Activated gamma-delta T cell treated with Interleukin-2 at 50 U/mL for 16 hours (primary cell): ENCODE results near the gene GRIA4.
"Not testable (repeated sequence)": the region's sequence is repeated elsewhere in the genome, so short reads cannot be mapped to it uniquely, and the experiment has no call there.

Experiments used
- DNase-seq: peaks from one replicate; pipeline ENCODE4 v3.0.0-alpha.2; 2020

GRIA4 gene

DNA sequence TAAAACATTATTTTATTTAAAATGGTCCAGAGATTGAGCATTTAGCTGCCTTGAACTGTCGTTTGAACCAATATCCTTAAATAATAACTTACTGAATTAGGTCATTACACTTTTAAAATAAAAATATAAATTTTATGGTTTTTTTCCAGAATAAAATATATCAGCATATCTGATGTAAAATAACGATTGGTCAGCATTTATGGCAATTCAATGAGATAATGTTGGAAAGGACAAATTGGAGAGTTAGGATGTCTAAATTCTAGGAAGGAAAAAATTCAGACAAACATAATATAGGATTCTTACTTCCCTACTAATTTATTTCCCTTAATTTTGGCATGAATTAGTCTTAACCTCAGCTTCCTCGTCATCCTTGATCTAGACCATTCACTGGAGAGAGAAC lies 113.4 kb downstream of the GRIA4 start:
- no peak for DNase-seq

DNA sequence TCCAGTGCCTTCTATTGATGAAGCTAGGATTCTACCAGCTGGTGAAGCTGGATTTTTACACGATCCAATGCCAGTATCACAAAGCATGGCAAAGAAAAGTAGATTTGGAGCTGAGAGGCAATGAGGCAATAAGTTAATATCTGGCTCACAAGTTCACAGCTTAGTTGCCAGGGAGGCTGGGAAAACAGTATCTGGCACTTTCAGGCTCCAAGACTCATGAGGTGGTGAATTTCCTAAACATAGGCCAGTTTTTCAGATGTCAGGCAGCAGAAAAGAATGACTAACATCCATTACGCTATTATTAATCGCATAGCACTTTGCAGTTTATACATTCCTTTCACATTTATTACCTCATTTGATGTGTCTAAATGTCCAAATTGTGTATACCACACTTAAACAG lies 122.7 kb downstream of the GRIA4 start:
- DNase-seq = no peak

DNA sequence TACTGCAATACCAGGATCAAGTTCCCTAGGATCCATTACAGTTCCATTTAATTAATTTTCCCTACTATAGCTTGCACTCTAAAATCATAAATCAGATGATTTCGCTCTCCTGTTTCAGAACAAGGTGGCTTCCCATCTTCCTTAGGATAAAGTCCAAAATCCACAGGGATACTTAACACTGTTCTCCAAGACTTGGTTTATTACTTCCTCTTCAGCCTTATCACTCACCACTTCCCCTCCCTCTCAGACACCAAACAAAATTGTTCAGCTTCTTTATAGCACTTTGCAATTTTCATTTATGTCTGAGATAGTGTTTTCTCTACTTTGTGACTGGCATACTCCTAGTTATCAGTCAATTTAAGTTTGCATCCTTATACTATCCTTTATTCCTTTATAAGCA lies 124.6 kb downstream of the GRIA4 start:
- no peak for DNase-seq

DNA sequence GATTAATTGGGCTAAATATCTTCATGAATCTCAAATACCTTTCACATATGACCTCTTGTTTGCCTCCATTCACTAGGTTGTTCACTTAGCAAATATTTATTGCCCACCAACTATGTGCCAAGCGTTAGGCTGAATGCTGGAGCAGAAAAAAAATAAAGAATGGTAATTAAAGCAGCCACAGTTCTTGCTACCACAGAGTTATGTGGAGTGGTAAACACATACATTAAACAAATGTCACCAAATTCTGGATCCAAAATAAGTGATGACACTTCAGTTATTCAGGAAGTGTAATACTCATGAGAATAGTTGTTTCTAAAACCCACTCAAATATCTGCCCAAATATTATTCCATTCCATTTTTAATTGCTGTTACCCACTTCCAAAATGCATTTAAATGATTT lies 128.4 kb downstream of the GRIA4 start:
- DNase-seq = no peak

DNA sequence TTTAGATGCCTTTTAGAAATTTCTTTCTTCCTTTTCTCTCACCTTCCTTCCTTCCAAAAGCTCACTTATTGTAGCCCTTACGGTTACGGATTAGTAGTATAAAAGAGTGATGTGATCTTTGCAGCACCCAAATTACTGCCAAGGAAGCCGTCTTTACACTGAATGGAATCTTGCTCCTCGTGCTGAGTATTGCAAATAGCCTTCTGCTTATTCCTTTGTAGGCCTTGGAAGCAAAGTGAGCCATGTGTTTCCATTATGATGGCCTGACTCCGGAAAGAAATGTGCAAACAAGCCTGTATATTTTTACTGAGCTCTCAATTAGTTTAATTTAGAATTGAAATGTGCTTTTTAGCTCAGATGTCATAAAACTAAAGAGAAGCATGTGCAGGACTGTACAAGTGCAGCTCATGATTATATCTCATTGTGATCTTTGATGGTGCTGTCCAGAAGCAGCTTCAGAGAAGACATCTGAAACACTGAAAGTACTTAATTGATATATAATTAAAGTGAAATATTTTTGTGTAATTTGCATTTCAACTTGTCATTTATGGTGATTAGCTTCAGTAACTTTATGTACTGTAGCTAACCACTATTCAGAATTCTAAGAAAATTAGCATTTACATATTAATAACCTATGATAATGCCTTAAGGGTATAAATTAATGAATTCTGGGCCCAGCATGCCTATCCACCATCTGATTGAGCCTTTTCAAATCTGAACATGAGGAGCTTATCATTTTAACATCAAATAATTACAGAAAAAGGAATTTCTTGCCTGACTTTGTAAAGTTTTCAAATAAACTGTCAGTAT lies 129.3 kb downstream of the GRIA4 start:
- DNase-seq = no peak

DNA sequence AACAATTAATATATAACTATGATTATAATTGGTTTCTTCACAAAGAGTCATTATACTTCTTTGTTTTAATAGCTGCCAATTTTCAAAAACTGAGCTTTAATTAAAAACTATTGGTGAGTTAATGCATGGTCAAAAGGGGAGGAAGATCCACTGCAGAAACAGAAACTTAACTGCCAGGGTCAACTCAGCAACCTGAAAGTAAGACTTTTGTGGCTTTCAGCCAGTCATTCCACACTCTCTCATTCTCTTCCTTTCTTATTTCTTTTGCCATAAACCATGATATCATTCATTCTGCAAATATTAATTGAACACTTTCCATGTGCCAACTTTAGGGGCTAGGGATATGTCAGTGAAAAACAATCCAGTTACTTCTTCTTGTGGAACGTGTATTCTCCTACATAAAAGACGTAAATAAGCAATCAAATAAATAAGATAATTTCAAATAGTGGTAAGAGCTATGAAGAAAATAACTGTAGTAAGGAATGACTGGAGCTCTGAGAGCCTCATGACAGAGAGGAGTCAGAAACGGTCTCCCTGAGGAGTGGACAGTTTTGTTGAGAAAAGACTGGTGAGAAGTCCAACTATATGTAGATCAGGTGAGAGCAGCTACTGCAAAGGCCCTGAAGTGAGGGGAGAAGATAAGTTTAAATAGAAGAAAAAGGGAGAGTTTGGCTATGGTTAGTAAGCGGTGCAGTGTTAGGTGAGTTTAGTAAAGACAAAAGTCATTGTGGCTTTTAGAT lies 130.5 kb downstream of the GRIA4 start:
- DNase-seq = no peak

DNA sequence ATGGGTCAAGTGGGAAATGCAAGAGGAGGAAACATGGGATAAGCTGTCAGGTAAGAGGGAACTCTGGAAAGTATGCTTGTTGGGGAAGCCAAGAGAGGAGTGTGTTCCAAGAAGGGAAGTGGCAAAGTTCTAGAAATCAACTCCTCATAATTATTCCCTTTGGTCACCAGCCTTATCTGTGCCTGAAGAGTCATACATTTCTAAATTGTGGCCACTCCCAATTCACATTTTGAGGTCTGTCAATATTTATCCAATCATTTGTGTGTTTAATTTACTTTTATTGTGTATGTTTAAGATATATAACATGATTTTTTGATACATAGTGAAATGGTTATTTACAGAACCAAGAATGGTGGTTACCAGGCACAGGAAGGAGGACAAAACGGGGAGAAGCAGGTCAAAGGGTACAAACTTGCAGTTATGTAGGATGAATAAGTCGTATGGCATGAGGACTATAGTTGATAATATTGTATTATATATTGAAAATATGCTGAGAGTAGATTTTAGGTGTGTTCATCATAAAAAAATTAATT lies 131.7 kb downstream of the GRIA4 start:
- no peak for DNase-seq

DNA sequence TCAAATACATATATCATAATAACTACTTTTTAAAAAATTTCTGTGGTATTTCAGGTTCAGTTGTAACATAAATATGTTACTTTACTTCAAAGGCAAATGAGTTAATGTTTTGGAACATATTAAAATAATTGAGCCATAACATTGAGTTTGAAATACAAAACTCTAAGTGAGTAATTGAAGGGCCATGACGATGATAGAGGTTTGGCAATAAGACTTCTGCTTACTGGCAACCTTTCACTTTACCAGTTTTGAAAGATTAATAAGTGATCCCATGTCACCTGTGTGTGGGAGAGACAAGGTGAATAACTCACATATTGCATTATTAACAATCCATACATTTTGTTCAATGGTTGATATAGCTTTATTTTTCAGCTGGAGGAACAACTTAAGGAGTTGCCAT lies 144.4 kb downstream of the GRIA4 start:
- no peak for DNase-seq

DNA sequence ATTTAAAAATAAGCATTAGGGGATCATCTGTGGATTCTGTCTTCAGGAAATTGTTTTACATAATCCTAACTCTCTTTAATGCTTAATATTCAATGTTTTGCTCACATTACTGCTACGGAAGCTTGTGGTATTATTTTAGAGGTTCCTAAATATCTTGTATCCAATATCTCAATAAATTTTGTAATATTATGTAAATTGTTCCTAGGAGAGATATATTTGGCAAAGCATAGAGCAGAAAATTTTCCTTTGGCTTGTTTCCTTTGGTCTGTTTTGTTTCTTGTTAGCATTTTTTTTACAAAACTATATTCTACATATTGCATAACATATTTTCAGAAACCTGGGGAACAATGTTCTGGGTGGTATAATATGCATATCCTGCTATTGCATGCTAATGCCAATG lies 144.8 kb downstream of the GRIA4 start:
- DNase-seq = no peak

DNA sequence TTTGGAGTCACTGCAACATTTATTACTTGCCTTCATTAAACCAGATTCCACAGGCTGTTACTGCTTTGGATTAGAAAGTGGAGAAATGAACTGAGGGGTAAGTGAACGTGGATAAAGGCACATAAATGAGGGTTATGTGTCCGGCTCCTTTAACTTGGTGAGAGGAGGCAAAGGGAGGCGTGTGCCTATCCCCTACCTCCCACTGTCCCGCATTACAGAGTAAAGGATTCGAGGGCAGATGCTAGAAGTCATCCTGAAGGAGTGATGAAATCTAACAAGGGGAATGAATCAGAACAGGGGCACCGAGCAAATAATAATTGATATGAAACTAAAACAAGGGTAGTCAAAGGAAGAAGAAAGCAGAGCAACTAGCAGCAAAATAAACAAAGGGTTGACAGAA lies 147.2 kb downstream of the GRIA4 start:
- DNase-seq = no peak

DNA sequence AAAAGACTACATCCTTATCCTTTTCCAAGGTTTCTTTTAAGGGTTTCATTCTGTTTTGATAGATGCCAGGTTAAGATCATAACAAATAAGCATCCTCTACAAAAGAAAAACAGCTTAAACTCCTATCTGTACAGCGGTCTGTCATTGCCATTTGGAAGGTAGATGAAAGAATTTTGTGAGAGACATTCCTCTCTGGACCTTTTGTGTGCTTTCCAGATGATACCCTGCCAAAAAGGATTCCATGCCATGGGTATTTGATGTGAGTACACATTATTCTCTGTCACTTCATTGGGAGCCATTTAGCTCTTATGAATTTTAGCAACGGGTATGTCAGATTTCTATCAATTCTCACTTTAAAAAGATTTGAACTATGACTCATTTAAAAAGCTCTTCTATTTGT lies 153.7 kb downstream of the GRIA4 start:
- DNase-seq = no peak

DNA sequence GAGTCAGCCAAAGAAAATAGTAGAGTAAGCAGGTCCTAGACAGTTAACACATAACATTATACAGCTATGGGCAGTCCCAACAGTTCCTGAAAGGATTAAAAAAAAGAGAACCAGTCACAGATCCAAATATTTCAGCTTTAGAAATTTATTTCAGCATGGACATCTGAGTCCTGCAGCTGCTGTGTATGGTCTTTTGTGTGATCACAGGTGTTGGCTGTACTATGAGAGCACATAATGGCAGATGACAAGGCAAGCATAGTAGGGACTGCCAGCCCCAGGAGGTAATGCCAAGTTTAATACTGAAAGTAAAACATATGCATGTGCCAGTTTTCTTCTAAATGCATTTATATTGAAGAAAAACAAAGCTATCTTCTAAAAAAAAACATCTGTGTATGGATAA lies 158.1 kb downstream of the GRIA4 start:
- DNase-seq = no peak

DNA sequence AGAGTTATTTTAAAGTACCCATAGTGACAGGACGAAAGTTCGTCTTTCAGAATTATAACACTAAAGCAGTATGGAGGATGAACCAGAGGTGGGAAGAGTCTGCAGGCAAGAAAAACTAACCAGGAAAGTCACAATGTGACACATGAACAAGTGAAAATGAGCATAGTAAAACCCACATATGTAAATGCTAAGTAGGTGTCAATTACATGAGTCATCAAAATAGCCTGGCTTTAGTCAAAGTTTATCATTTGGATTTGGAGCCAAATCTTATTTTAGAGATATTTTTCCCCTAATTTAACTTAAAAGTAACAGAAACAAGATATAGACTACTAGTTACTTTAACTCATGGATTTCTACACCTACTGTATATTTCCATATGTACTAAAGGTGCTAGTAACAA lies 159.8 kb downstream of the GRIA4 start:
- DNase-seq = no peak

DNA sequence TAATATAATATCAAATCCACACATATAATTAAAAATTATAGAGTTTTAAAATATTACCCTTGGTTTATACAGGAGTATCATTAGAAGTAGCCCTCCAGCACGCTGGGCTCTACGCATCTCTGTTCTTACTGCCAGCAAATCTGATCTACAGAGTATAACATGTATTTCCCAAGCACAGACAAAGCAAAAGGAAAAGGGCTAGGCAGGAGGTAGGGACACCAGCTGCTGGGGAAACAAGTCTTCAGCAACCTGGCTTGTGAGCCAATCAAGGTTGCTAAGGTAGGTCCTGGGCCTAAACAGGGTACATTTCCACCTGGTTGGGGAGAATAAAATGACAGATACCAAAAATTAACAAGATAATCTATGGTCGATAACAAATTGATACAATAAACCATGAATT lies 163.6 kb downstream of the GRIA4 start:
- DNase-seq = not testable (repeated sequence)

DNA sequence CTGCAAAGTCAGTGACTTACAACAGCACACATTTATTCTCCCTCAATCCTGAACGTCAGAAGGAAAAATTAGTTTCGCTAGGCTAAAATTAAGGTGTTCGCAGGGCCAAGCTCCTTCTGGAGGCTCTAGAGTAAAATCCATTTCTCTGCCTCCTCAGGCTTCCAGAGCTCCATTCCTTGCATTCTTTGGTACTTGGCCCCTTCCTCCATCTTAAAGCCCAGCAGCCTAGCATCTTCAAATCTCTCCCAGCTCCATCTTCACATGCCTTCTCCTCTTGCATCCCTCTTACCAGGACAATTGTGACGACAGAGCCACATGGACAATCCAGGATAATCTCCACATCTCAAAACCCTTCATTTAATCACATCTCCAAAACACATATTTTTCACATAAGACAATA lies 165.0 kb downstream of the GRIA4 start:
- DNase-seq = no peak

DNA sequence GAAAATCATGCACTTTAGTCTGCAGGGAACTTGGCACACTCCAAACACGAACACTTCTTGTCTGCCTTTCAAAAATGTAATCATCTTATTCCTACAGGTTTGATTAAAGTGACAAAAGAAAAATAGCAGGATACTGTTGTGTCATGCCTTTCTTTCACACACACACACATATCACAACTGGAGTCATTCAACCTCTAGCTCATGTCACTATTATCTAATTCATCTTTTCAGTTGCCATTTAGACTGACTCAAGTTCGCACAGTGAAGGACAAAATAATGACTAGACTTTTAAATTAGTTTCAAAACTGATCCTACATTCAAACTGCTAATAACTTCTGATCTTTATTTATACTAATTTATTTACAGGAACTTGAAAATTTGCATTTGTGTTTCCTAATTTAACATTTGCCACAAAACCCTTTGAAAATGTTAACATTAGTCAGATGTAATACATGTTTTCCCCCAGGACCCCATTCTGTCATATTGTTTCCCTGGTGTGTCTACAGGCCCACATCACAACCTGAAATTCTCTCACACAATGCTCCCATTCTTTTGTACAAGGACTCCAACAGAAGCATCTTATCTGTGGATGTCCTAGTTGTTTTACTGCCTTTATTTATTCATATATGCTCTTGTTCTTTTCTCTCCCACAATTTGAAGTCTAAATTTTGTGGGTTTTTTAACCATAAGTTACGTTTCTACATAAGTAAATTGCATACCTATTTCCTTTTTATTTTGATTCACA lies 171.1 kb downstream of the GRIA4 start:
- DNase-seq = no peak

DNA sequence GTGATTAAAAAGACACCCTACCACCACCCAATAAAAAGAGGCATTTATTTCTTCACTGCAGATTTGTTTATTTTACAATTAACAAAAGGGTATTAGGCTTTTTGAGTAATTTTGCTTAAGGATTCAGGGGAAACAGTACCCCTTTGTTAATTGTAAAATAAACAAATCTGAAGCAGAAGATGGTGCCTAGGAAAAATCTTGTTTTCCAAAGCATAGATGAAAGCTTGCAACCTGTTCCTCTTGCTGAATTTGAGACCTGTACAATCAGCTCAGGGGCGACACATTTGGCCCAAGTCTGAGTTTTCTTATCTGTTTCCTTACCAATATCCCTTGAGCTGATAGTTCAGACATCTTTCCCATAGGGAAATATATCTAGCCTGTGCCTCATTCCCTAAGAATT lies 171.9 kb downstream of the GRIA4 start:
- DNase-seq = no peak

DNA sequence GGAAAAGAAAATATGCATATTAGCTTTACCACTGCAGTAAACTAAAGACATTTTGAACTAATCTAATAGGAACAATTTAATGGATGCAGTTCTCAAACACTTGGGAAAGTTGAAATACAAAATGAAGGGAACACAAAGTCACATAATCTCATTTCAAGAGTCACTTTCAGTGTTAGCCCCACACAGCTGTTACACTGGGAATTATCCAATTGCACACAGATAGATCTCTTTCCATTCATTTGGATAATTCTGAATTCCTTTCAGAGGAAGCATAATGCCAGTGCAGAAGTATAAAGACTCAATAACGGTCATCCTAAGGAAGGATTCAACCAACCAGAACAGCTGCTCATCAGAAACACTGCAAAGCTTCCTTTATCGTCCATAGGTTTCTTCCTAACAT lies 173.3 kb downstream of the GRIA4 start:
- DNase-seq = no peak

DNA sequence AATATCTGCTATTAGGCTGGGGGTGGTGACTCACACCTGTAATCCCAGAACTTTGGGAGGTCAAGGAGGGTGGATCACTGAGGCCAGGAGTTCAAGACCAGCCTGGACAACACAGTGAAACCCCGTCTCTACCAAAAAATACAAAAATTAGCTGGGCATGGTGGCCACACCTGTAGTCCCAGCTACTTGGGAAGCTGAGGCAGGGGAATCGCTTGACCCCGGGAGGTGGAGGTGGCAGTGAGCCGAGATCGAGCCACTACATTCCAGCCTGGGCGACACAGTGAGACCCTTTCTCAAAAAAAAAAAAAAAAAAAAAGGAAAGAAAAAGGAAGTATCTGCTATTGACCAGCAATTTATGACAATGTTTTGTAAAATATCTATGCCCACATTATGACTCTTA lies 176.0 kb downstream of the GRIA4 start:
- DNase-seq = not testable (repeated sequence)

DNA sequence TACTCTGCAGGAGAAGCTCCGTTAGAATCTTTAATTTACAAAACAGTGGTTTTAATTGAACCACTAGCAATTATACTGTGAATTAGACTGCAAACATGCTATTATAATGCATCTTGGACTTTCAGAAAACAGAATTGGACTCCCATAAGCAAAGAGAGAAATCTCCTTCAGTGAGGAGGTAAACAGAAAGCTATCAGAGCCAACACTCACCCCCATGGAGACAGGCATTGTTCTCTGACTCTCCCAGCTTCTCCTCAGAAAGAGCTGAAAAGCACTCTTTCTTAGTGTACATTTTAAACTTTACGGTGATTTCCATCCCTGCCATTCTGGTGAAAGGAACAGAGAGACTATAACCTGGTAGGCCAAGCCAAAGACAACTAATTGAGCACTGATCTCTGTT lies 176.9 kb downstream of the GRIA4 start:
- DNase-seq = no peak

DNA sequence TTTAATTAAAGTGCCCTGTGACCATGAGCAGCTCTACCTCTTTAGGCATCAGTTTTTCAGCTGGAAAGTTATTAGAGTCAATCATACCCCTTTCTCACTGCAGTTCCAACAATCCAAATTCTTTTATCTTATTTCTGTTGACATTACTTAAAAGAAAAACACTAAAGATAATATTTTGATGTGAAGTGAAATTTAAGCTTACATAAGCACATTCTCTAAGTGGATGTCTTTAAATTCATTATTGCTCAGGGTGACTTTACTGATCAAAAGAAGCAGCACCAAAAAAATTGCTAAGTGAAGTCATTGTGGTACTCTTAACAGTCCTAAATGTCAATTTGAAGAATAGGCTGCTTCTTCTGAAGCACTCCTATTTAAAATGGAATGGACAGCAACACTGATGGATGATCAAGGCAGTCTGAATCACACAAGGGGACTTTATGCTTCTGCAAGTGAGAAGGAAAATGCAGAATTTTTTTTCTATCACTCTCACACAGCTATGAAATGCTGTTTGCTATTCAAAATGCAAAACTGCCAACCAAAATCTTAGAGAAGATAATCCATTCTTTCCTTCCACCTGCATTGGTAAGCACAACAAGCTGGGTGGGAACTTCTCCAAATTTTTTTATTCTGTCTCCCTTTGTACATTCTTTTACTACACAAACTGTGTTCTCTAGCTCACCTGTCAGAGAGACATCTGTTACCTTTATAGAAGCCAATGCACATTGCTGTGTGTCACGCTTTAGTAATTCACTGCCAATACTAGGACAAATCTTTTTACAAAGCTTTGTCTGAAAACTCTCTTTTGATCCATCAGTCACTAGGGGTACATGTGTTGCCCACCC lies 179.9 kb downstream of the GRIA4 start:
- no peak for DNase-seq

DNA sequence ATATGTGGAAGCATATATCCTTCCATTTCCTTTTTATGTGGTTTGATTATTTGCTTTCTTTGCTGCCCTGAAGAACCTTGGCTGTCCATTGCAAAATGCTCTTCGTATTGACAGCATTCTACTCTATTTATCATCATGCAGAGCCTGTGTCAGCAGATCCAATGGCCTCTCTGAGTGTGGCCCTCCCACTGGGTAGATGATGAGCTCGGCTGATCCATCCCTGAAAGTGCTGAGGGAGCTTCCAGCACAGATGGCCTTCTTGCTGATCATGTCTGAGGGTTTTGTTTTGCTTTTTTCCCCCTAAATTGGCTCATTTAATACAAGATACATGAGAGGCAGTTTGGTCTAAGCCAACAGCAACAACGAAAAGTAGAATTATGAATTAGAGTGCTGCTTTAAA lies 181.0 kb downstream of the GRIA4 start:
- DNase-seq = no peak

DNA sequence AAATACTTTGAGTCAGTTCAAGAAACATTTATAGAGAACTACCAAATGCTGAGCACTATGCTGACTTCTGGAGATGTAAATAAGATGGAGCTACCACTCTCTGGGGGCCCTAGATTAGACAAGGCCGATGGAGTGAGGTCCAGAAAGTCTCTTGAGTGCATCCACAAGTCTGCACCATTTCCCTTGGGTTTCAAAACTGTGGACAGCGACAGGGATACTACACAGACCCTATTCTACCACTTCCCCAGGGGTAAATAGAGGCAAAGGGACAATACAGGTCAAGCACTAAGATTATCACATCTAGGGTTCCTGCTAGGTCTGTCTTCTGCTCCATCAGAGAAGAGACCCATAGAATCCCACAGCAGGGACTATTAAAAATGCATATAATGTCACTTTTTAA lies 183.2 kb downstream of the GRIA4 start:
- DNase-seq = no peak
